ENCODE results near the gene ISG20.

- TF ChIP-seq CTCF (conservative IDR thresholded peaks at IDR 0.05; ENCODE audit: low read length): no peak
- no peak for TF ChIP-seq EZH2phosphoT487 (IDR thresholded peaks at IDR 0.05; ENCODE audit: borderline replicate concordance)
Observed at GRCh38 chr15:88628018-88628654, 10.7 kb upstream of the ISG20 start.

Data from Loucy (cell line).